HG03571 (cell line): Measurements from ENCODE around the gene TPM3.
"Not testable (repeated sequence)": the region's sequence is repeated elsewhere in the genome, so short reads cannot be mapped to it uniquely, and the experiment has no call there.

Experiments
- ATAC-seq: cut with Tn5 transposase; IDR thresholded peaks from one replicate; pipeline ENCODE4 v1.9.1; 2021; ENCODE audit not compliant: unreplicated experiment

Gene TPM3

DNA sequence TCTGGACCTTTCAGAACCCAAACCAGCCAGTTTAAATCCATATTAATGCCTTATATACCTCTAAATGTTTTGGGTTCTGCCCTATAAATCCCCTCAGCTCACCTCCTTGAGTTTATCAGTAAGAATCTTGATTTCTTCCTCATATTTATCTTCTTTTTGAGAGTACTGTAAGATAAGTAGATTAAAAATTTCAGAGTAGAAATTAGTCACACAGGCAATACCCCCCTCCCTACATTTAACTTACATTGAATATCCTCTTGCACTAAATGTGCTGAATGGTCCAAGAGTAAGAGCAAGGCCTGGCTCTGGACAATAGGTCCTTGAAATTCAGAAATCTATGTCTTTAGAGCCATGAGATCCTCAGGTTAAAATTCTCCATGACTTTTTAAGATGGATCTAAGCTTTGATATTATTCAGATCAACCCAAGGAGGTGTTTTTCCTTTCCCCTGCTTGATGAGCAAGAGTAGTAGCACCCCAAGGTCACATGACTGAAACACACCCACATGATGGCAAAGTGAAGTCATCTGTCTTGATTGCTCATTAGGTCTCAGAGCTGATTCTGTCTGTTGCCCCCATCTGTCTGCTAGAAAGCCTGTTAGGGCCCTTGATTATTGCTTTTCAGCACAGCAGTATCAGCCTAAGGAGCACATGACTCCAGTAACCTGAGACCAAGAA lies 21.2 kb downstream of the TPM3 start:
- no peak for ATAC-seq

DNA sequence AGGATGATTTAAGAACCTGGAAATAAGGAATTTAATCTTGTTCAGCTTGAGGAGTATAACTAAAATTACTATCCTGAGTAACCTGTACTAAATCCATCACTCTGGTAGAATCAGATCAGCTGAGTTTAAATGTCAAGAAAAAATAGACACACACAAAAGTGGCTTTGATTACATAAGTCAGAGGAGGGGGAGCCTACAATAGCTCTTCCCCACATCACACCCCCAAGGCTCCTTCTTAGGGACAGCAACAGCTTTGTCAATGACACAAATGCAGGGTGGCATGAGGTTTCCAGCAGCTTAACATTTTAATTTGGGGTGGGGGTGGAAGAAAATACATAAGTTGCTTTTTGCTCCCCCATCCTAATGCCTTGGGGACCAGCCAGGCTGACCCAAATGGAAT lies 24.4 kb downstream of the TPM3 start:
- no peak for ATAC-seq

GRCh38 chr1:154166207-154166606 lies 25.7 kb downstream of the TPM3 start:
- ATAC-seq: no peak

DNA sequence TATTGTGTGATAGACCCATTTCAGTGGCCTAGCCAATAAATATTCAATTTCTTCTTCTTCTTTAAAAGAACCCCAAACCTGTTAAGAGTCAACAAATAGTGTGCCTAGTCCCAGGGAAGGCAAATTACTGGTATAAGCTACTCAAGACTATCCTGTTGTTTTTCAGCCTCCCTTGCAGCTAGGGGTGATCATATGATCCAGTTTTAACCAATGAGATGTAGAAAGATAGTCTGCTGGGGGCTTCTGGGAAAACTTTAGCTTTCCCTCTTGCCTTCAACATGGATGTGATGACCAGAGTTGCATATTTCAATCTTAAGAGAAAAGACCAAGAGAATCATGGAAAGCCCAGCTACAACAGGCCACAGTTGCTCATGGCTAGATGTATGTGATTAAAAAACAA lies 32.3 kb downstream of the TPM3 start:
- no peak for ATAC-seq

GRCh38 chr1:154158307-154159125 lies 33.4 kb downstream of the TPM3 start:
- no peak for ATAC-seq

DNA sequence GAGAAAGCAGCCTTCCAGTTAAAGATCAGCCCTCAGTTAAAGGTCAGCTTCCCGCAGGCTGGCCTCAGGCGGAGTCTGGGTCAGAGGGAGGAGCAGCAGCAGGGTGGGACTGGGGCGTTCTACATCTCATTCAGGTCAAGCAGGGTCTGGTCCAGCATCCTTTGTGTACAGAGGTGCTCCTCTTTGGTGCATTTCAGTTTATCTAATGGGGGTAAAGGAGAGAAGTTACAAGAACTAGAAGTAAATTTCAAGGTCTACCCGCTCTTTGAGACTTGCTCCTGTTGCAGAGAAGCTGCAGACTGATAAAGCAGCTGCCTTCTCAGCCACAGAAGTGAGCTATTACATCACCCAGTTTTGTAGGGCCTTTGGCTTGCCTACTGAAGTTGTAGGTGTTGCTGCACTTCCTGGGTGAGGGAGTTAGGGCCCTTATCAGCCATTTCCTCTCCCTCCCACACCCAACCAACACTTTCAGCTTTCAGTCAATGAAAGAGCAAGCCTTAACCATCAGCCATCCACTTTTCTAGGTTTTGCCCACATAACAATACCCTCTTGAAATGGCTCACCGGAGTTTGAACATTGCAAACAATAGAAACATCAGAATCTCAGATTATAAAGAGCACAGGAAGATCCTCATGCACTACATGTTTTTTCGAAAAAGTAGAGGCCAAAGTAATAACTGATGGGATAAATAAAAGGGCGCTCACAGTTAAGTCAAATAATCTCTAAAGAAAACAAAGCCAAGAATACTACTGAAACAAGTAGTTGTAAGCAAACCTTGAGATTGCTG lies 34.2 kb downstream of the TPM3 start:
- ATAC-seq: no peak

DNA sequence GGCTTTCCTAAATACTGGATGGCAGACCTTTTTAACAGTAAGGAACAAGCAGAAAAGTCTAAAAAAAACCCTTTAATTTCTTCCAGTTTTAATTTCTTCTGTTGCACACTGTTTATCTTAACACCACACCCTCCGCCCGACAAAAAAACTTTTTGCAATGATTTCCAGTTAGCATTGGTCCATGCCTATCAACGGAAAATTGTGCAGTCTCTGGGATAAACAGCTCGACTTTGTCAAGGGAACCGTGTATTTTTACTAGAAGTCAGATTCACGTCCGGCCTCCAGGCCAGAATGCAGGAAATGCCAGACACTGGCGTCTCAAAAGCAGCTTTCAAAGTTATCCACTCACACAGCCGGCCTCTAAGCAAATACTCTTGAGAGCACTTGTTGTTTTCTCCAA lies 36.6 kb downstream of the TPM3 start:
- no peak for ATAC-seq

- no peak for ATAC-seq
Measured at GRCh38 chr1:154154534-154155191, 37.2 kb downstream of the TPM3 start, which contains the start of gene NUP210L. TSS of gene NUP210L (minus strand) at chr1:154155073.

DNA sequence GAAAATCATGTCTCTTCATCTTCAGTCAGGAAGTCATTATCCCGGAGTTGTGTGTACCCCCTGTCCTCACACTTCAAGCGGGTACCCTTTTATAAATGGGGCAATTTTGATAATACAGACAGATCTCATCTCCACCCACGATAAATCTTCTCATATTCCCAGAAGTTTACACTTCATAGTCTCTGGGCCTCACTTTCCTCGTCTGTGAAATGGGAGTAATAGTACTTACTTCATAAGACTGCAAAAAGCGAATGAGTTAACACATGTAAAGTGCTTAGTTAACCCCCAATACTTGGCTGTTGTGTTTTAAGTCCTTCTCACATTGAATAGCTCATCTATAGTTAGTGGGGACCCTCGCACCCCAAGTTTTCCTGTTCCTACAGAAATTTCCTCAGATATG lies 37.8 kb downstream of the TPM3 start:
- no peak for ATAC-seq

DNA sequence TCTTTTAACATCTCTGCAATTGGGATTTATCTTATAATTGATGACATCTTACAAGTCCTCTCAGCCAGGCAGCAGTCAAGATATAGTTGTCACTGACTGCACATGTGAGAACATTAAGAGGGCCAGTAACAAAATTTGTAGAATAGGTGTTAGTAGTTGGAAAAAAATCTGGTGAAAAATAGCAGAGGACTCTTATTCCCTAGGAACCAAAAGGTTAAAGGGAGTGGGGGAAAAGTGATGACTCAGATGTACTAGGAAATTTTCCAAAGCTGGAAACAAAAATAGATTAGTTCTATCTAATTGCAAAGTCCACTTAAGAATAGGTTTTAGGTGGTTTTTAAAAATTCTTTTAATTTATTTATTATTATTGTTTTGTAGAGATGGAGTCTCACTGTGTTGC lies 40.6 kb downstream of the TPM3 start:
- no peak for ATAC-seq

- no peak for ATAC-seq
Measured at GRCh38 chr1:154148807-154149206, 43.1 kb downstream of the TPM3 start.

DNA sequence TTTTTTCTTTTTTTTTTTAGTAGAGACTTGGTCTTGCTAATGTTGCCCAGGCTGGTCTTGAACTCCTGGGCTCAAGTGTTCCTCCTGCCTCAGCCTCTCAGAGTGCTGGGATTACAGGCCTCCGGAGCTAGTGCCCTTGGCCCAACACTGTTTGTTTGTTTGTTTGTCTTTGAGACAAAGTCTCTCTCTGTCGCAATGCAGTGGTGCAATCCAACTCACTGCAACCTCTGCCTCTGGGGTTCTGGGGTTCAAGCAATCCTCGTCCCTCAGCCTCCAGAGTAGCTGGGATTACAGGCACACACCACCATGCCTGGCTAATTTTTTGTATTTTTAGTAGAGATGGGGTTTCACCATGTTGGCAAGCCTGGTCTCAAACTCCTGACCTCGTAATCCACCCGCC lies 44.4 kb downstream of the TPM3 start:
- not testable (repeated sequence) for ATAC-seq

DNA sequence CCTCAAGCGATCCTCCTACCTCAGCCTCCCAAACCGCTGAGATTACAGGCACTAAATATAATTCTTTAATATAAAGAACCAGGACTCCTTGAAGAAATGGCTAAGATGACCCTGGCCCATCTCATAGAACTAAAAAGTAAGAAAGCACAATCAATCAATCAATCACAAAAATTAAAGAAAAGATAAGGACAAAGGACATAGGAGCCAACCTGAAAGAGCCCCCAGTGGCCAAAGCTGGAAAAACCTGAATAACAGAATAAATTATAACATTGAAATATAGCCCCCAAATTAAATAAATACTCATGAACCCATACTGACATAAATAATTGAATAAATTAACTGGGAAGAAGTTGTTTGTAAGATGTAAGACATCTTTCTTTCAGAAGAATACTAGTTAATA lies 45.9 kb downstream of the TPM3 start:
- no peak for ATAC-seq

DNA sequence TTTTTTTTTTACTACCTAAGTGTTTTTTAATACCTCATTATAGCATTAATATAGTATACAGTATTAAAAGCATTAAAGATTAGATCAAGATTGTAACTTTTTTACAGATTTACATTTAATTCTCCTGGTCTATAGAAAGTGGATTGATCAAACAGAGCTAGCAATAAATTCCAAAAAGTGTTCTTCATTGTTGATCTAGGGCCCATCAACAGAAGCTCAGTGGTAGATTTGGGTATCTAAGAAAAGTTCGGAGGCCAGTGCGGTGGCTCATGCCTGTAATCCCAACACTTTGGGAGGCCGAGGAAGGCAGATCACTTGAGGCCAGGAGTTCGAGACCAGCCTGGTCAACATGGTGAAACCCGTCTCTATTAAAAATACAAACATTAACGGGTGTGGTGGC lies 49.5 kb downstream of the TPM3 start:
- no peak for ATAC-seq

- no peak for ATAC-seq
Measured at GRCh38 chr1:154141240-154141639, 50.7 kb downstream of the TPM3 start.

GRCh38 chr1:154137888-154138287 lies 54.0 kb downstream of the TPM3 start:
- no peak for ATAC-seq

DNA sequence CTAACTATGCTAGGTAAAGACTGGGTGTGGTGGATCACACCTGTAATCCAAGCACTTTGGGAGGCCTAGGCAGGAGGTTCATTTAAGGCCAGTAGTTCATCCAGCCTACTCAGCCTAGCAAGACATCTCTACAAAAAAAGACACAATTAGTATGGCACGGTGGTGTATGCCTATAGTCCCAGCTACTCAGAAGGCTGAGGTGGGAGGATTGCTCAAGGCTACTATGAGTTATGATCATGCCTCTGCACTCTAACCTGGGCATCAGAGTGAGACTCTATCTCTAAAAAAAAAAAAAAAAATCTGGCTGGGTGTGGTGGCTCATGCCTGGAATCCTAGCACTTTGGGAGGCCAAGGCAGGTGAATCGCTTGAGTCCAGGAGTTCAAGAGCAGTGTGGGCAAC lies 58.6 kb downstream of the TPM3 start:
- ATAC-seq: no peak

DNA sequence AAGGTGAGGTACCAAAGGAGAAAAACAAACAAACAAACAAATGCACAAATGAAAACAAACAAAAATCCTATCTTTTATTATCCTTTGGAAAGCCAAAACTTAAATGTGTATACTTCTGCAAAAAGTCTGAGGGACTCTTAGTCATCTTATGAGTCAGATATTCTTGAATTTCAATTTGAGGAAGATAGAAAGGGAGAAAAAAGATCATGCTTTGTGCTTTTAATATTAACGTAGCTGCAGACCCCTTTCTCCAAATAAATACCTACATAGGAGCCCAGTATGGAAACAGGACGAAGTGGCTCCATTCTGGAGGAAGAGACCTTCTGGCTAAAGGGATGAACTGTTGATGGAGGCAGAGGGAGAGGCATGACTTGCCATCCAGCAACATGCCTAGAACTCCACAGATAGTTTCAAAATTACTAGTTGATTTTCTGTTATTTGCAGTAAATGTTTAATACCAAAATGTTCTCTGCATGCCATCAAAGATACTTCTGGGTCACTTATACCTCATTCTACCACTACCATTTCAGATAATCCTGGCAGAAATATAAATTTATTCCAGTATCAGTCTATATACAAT lies 62.4 kb downstream of the TPM3 start:
- no peak for ATAC-seq

GRCh38 chr1:154123205-154123604 lies 68.7 kb downstream of the TPM3 start:
- not testable (repeated sequence) for ATAC-seq

GRCh38 chr1:154117642-154118041 lies 74.3 kb downstream of the TPM3 start:
- ATAC-seq: no peak

GRCh38 chr1:154115180-154115579 lies 76.7 kb downstream of the TPM3 start:
- ATAC-seq: no peak
